Measurements from ENCODE around the gene UNC13C.

UNC13C gene

DNA sequence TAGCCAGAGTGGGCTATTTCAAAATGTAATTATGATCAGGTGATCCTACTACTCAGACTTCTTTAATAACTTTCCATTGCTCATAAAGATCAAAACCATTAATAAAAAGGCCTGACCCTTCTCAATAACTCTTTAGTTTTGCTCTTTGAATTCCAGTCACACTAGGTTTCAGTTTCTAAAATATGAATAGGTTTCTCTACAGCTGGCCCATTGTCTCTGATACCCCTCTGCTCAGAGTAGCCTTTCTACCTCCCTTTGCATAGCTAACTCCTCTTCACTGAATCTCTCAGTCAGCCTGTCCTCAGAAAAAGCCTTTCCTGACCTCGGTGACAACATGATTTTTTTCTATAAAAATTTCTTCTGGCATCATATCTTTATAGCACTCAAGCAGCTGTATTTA, 209.1 kb downstream of the UNC13C start:
- Histone ChIP-seq H3K4me3 (ENCODE audit: low read length) (no peak overlapping the region), H4K5ac (ENCODE audit: low read length) (no peak overlapping the region), H3K4me2 (ENCODE audit: low read length) (no peak overlapping the region), H4K8ac (ENCODE audit: low read depth, low read length) (no peak overlapping the region), H3K36me3 (ENCODE audit: control insufficient read depth, insufficient read depth, low read length) (no peaks in the 10 kb centered on the region), H3K56ac (ENCODE audit: low read length) (no peak overlapping the region), H3K9ac (ENCODE audit: low read length) (no peak overlapping the region), H3K79me1 (ENCODE audit: low read length) (no peaks in the 10 kb centered on the region), H3K27me3 (ENCODE audit: insufficient read depth, low read length, poor library complexity) (no peaks in the 10 kb centered on the region), H2BK15ac (replicated peaks; ENCODE audit: low read depth) (no peak overlapping the region), H3K79me2 (ENCODE audit: control insufficient read depth, insufficient read depth, low read length) (no peaks in the 10 kb centered on the region), H3K27ac (ENCODE audit: low read depth, low read length) (no peak overlapping the region), H3K18ac (ENCODE audit: low read length) (no peak overlapping the region), H2BK120ac (ENCODE audit: low read depth, low read length) (no peak overlapping the region), H3K4ac (ENCODE audit: low read depth, low read length) (no peak overlapping the region), H2AK5ac (ENCODE audit: low read length) (no peak overlapping the region), H3K23ac (ENCODE audit: low read length) (no peak overlapping the region), H2BK5ac (ENCODE audit: low read length) (no peak overlapping the region), H3K4me1 (ENCODE audit: control insufficient read depth, low read depth, low read length) (no peaks in the 10 kb centered on the region)
- DNase-seq = no peak
- WGBS (ENCODE audit: extremely low coverage, insufficient coverage, low lambda C conversion rate) = no CpG with 5 or more reads among the region's 1 CpG

DNA sequence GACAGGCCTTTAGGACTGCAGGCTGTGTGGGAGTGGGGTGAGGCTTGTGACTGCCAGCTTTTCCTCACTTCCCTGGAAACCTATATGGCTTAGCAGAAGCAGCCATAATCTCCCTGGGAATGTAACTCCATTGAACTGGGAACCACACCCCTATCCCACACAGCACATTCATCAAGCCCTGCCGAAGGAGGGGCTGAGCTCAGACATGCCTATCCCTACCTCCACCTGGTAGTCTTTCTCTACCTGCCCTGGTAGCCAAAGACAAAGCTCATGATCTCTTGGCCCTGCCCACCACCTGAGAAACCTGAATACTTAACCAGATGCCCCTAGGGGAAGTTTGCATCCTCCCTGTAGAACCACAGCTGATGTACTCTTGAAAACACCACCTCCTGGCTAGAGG, 219.8 kb downstream of the UNC13C start:
- Histone ChIP-seq H3K27ac (ENCODE audit: low read depth, low read length) (no peak overlapping the region), H4K5ac (ENCODE audit: low read length) (no peak overlapping the region), H3K27me3 (ENCODE audit: insufficient read depth, low read length, poor library complexity) (no peaks in the 10 kb centered on the region), H3K4me2 (ENCODE audit: low read length) (no peak overlapping the region), H3K4me1 (ENCODE audit: control insufficient read depth, low read depth, low read length) (no peaks in the 10 kb centered on the region), H3K56ac (ENCODE audit: low read length) (no peak overlapping the region), H3K18ac (ENCODE audit: low read length) (no peak overlapping the region), H4K8ac (ENCODE audit: low read depth, low read length) (no peak overlapping the region), H3K36me3 (ENCODE audit: control insufficient read depth, insufficient read depth, low read length) (no peaks in the 10 kb centered on the region), H3K23ac (ENCODE audit: low read length) (no peak overlapping the region), H3K9ac (ENCODE audit: low read length) (no peak overlapping the region), H3K79me2 (ENCODE audit: control insufficient read depth, insufficient read depth, low read length) (no peaks in the 10 kb centered on the region), H2BK15ac (replicated peaks; ENCODE audit: low read depth) (no peak overlapping the region), H3K4me3 (ENCODE audit: low read length) (no peak overlapping the region), H2BK5ac (ENCODE audit: low read length) (no peak overlapping the region), H3K79me1 (ENCODE audit: low read length) (no peaks in the 10 kb centered on the region), H2BK120ac (ENCODE audit: low read depth, low read length) (no peak overlapping the region), H3K4ac (ENCODE audit: low read depth, low read length) (no peak overlapping the region), H2AK5ac (ENCODE audit: low read length) (no peak overlapping the region)
- DNase-seq = peak; percentile 19
- no CpG with 5 or more reads among the region's 1 CpG for WGBS (ENCODE audit: extremely low coverage, insufficient coverage, low lambda C conversion rate)

- H3K4ac ChIP-seq (ENCODE audit: low read depth, low read length) = no peak overlapping the region
- no peaks in the 10 kb centered on the region for H3K36me3 ChIP-seq (ENCODE audit: control insufficient read depth, insufficient read depth, low read length)
- no peak for DNase-seq
- H3K18ac ChIP-seq (ENCODE audit: low read length) = no peak overlapping the region
- H3K79me1 ChIP-seq (ENCODE audit: low read length) = no peaks in the 10 kb centered on the region
- no peaks in the 10 kb centered on the region for H3K4me1 ChIP-seq (ENCODE audit: control insufficient read depth, low read depth, low read length)
- no peak overlapping the region for H2BK5ac ChIP-seq (ENCODE audit: low read length)
- no peak overlapping the region for H4K5ac ChIP-seq (ENCODE audit: low read length)
- H3K4me3 ChIP-seq (ENCODE audit: low read length) = no peak overlapping the region
- H3K27me3 ChIP-seq (ENCODE audit: insufficient read depth, low read length, poor library complexity) = no peaks in the 10 kb centered on the region
- H3K4me2 ChIP-seq (ENCODE audit: low read length) = no peak overlapping the region
- WGBS (ENCODE audit: extremely low coverage, insufficient coverage, low lambda C conversion rate) = no CpG with 5 or more reads among the region's 7 CpGs
- H3K27ac ChIP-seq (ENCODE audit: low read depth, low read length) = no peak overlapping the region
- H3K79me2 ChIP-seq (ENCODE audit: control insufficient read depth, insufficient read depth, low read length) = no peaks in the 10 kb centered on the region
- H2BK15ac ChIP-seq (replicated peaks; ENCODE audit: low read depth) = no peak overlapping the region
- H2BK120ac ChIP-seq (ENCODE audit: low read depth, low read length) = no peak overlapping the region
- H3K56ac ChIP-seq (ENCODE audit: low read length) = no peak overlapping the region
- no peak overlapping the region for H3K23ac ChIP-seq (ENCODE audit: low read length)
- no peak overlapping the region for H3K9ac ChIP-seq (ENCODE audit: low read length)
- H4K8ac ChIP-seq (ENCODE audit: low read depth, low read length) = no peak overlapping the region
- no peak overlapping the region for H2AK5ac ChIP-seq (ENCODE audit: low read length)
Observed at GRCh38 chr15:54206586-54207321, 228.5 kb downstream of the UNC13C start.

DNA sequence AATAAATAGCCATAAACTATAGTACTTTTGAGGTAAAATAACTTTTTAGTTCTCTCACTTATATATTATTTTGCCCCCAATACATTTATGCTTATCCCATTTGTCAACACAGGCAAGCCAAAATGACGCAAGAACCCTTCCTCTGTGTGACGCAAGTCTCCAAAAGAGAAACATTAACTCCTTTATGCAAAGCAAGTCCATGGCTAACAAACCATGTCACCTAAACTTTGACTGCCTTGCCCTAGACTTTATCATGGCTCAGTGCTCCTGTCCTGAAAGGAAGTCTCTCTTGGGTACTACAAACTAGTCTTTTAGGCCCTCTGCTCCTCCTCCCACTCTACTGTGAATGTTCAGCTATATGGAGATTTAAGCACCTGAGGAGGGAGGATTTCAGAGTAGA, 230.5 kb downstream of the UNC13C start:
- Histone ChIP-seq H3K4me2 (ENCODE audit: low read length) (no peak overlapping the region), H4K5ac (ENCODE audit: low read length) (no peak overlapping the region), H2BK15ac (replicated peaks; ENCODE audit: low read depth) (no peak overlapping the region), H2BK120ac (ENCODE audit: low read depth, low read length) (no peak overlapping the region), H3K18ac (ENCODE audit: low read length) (no peak overlapping the region), H3K4ac (ENCODE audit: low read depth, low read length) (no peak overlapping the region), H3K9ac (ENCODE audit: low read length) (no peak overlapping the region), H3K4me3 (ENCODE audit: low read length) (no peak overlapping the region), H3K79me1 (ENCODE audit: low read length) (no peaks in the 10 kb centered on the region), H2AK5ac (ENCODE audit: low read length) (no peak overlapping the region), H3K4me1 (ENCODE audit: control insufficient read depth, low read depth, low read length) (no peaks in the 10 kb centered on the region), H3K27me3 (ENCODE audit: insufficient read depth, low read length, poor library complexity) (no peaks in the 10 kb centered on the region), H3K36me3 (ENCODE audit: control insufficient read depth, insufficient read depth, low read length) (no peaks in the 10 kb centered on the region), H3K23ac (ENCODE audit: low read length) (no peak overlapping the region), H3K27ac (ENCODE audit: low read depth, low read length) (no peak overlapping the region), H4K8ac (ENCODE audit: low read depth, low read length) (no peak overlapping the region), H2BK5ac (ENCODE audit: low read length) (no peak overlapping the region), H3K56ac (ENCODE audit: low read length) (no peak overlapping the region), H3K79me2 (ENCODE audit: control insufficient read depth, insufficient read depth, low read length) (no peaks in the 10 kb centered on the region)
- DNase-seq = no peak
- no CpG with 5 or more reads among the region's 2 CpGs for WGBS (ENCODE audit: extremely low coverage, insufficient coverage, low lambda C conversion rate)

DNA sequence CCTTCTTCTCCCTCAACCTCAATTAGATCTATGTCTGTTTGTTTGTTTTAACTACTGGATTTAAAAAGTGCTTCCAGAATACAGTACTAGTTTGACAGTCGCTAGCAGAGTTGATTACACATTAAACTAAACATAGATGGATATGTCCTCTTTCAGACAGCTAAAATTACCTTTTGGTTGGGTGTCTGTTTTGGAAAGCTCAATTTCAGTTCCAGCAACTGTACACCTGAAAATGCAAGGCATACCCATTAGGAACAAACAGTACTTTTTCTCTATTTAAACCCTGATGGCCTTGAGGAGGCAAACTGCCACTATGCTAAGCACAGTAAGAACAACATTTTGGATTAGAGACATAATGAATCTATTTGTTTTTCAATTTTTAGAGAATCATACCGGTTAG, 234.4 kb downstream of the UNC13C start:
- H3K56ac ChIP-seq (ENCODE audit: low read length) = no peak overlapping the region
- H3K36me3 ChIP-seq (ENCODE audit: control insufficient read depth, insufficient read depth, low read length) = no peaks in the 10 kb centered on the region
- H4K8ac ChIP-seq (ENCODE audit: low read depth, low read length) = no peak overlapping the region
- H3K79me2 ChIP-seq (ENCODE audit: control insufficient read depth, insufficient read depth, low read length) = no peaks in the 10 kb centered on the region
- H3K4me2 ChIP-seq (ENCODE audit: low read length) = no peak overlapping the region
- H3K9ac ChIP-seq (ENCODE audit: low read length) = no peak overlapping the region
- H3K4me1 ChIP-seq (ENCODE audit: control insufficient read depth, low read depth, low read length) = no peaks in the 10 kb centered on the region
- DNase-seq = no peak
- H3K27me3 ChIP-seq (ENCODE audit: insufficient read depth, low read length, poor library complexity) = no peaks in the 10 kb centered on the region
- no peak overlapping the region for H3K18ac ChIP-seq (ENCODE audit: low read length)
- no peak overlapping the region for H2BK15ac ChIP-seq (replicated peaks; ENCODE audit: low read depth)
- H2BK120ac ChIP-seq (ENCODE audit: low read depth, low read length) = no peak overlapping the region
- no peak overlapping the region for H2BK5ac ChIP-seq (ENCODE audit: low read length)
- no peak overlapping the region for H3K4me3 ChIP-seq (ENCODE audit: low read length)
- no peaks in the 10 kb centered on the region for H3K79me1 ChIP-seq (ENCODE audit: low read length)
- no peak overlapping the region for H3K23ac ChIP-seq (ENCODE audit: low read length)
- H3K27ac ChIP-seq (ENCODE audit: low read depth, low read length) = no peak overlapping the region
- no peak overlapping the region for H4K5ac ChIP-seq (ENCODE audit: low read length)
- H2AK5ac ChIP-seq (ENCODE audit: low read length) = no peak overlapping the region
- WGBS (ENCODE audit: extremely low coverage, insufficient coverage, low lambda C conversion rate) = no CpG with 5 or more reads among the region's 2 CpGs
- no peak overlapping the region for H3K4ac ChIP-seq (ENCODE audit: low read depth, low read length)

- no CpG with 5 or more reads among the region's 4 CpGs for WGBS (ENCODE audit: extremely low coverage, insufficient coverage, low lambda C conversion rate)
- Histone ChIP-seq H3K27me3 (ENCODE audit: insufficient read depth, low read length, poor library complexity) (no peaks in the 10 kb centered on the region), H3K4me2 (ENCODE audit: low read length) (no peak overlapping the region), H3K36me3 (ENCODE audit: control insufficient read depth, insufficient read depth, low read length) (no peaks in the 10 kb centered on the region), H3K18ac (ENCODE audit: low read length) (no peak overlapping the region), H3K4me3 (ENCODE audit: low read length) (no peak overlapping the region), H3K56ac (ENCODE audit: low read length) (no peak overlapping the region), H3K9ac (ENCODE audit: low read length) (no peak overlapping the region), H3K4ac (ENCODE audit: low read depth, low read length) (no peak overlapping the region), H3K79me1 (ENCODE audit: low read length) (no peaks in the 10 kb centered on the region), H2BK15ac (replicated peaks; ENCODE audit: low read depth) (no peak overlapping the region), H3K23ac (ENCODE audit: low read length) (no peak overlapping the region), H3K4me1 (ENCODE audit: control insufficient read depth, low read depth, low read length) (no peaks in the 10 kb centered on the region), H2AK5ac (ENCODE audit: low read length) (no peak overlapping the region), H2BK120ac (ENCODE audit: low read depth, low read length) (no peak overlapping the region), H3K27ac (ENCODE audit: low read depth, low read length) (no peak overlapping the region), H3K79me2 (ENCODE audit: control insufficient read depth, insufficient read depth, low read length) (no peaks in the 10 kb centered on the region), H4K8ac (ENCODE audit: low read depth, low read length) (no peak overlapping the region), H4K5ac (ENCODE audit: low read length) (no peak overlapping the region), H2BK5ac (ENCODE audit: low read length) (no peak overlapping the region)
- DNase-seq = no peak
Observed at GRCh38 chr15:54226455-54226854, 248.2 kb downstream of the UNC13C start.
